ENCODE measurements around the gene GALNT18.

The GALNT18 gene

DNA sequence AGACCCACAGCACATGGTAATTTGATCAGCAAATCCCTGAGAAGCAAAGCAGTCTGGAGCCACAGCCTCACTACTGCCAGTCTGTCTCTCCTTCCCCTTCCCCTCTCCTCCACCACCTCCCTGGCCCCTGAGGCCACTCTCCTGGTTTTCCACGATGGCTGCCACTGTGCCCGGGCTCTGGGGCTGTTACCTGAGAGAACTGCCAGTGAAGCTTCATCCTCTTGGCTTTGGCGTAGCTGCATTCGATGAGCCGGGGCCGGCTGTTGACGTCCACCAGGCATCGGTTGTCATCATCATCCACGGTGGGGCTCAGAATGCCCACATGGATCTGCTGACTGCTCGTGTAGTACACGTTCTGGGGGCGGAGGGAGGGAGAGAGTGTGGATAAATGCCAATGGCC is 329.0 kb downstream of the GALNT18 start:
- no peak for DNase-seq

DNA sequence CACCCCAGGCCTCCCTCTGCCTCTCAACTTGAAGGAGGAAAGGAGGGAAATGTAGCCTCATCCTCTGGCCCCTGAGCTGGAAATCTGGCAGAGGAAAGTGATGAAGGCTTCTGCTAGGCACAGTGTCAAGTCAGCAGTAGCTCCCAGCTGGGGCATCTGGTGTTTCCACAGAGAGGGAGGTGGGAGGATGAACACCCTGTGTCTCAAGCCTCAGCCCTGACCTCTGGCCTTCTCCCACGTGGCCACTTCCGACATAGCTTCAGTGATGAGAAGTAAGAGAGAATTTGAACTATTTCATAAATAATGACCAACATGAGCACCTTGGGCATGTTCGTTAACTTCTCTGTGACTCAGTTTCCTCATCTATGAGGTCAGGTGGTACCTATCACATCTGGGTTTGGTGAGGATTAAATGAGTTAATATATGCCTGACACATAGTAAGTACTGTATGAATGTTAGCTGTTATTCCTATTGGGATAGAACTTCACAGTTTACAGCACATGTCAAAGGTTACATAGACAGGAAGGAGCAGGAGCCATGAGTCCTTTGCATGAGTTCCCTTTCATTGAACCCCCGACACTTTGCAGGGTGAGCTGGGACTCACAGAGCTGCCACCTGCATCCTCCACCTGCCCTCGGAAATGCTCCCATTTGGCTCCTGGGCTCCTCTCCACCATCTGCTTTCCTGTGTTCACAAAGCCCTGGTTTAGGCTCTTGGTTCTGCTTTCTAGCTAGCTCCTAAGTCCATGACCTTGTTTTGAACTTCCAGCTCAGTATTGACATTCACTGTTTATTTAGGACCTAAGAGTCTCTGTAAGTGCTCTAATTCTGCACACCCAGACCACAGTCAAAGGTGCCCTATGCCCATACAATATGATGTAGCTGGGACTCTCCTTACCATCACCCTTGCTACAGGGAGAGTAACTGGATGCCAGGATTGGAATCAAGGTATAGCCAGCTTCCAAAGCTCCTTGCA is 330.5 kb downstream of the GALNT18 start:
- no peak for DNase-seq

DNA sequence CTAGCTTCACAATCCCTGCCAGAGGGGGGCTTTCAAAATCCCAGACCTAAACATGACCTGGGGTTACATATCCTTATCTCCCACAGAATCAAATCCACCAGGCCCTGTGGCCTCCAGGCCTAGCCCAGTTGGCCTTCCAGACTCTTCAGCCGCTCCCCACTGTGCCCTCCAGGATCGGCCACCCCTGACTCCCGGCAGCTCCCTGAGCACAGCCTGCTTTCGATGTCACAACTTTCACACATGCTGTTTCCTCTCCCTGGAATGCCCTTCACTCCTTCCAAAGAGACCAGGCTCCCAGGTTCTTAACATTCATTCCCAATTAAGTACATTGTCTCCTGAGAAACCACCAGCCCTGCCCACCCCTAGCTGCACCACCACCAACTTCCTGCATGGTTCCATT is 331.5 kb downstream of the GALNT18 start:
- no peak for DNase-seq

DNA sequence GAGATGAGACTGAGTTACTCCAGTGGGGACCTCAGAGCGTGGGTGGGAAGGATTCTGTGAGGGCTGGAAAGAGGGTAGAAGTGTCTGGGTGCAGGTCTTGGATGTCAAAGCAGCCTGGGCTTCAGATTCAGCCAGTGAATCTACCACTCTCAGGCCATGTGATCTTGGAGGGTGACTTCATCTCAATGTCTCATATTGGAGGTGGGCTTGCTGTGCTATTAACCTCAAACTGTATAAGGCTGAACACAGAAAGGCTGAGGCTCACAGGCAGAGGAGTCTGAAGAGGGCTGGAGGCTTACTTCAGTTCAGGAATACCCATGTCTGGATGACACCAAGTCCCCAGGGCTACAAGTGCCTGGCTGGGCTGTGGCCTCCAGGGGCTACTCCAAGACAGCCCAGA is 332.1 kb downstream of the GALNT18 start:
- no peak for DNase-seq

DNA sequence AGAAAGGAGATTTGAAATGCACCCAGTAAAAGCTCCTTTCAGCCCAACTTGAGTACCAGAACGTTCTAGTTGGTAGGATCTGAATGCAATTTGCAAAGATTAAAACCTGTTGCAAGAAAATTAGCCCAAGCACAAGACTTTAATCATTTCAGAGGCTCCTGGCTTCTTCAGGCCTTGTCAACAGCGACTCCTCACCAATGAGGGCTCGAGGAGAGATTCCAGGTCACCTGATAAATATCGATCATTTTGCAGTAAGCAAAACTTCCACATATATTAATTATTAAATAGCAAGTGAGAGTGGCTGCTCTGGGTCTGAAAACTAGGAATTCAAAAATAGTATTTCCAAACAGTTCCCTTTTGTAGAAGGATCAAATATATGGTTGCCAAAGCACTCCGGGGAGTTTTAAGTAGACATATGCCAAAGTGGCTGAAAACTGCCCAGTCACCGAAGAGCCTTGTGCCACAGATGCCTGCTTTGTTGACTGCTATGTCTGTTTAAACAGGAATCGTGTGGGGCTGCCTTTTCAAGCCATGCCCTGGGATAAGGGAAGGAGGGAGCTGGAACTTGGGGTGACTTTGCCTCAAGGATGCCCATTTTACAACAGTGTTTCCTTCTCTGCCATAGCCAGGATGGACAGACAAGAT is 332.7 kb downstream of the GALNT18 start:
- DNase-seq, result no peak

DNA sequence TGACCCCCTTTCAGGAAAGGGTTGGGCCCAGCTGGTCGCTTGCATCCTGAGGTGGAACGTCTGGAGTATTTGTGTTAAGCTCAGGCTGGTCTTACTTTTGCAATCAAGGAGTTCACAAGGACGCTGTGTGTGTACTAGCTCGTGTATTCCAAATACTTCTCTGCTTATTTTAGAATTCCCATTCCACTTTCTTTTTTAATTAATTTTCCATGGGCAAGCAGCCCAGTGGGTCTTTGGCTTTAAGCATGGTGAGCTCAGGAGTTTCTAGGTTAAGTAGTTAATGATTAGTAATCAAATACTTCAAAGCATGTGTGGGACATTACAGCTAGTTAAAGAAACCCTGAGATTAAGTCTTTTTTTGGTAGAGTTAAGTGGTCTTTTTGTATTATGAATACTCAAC is 337.3 kb downstream of the GALNT18 start:
- DNase-seq, result no peak

DNA sequence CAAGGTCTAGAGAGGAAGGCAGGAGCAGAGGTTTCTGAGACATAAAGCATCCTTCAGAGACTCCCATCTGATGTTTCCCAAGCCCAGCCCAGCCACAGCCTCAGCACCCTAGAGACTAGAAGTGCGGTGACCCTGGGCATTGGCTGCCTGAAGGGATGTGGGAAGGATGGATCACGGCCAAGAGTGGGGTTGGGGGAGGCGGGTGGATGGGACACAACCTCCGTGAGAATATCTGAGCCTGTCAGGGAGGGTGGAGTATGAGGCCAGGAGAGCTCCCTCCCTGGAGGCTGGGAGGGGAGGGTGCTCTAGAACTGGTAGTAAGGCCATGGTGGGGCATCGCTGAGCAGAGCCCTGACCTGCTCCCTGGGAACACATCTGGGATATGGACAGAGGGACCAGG is 340.2 kb downstream of the GALNT18 start:
- no peak for DNase-seq

DNA sequence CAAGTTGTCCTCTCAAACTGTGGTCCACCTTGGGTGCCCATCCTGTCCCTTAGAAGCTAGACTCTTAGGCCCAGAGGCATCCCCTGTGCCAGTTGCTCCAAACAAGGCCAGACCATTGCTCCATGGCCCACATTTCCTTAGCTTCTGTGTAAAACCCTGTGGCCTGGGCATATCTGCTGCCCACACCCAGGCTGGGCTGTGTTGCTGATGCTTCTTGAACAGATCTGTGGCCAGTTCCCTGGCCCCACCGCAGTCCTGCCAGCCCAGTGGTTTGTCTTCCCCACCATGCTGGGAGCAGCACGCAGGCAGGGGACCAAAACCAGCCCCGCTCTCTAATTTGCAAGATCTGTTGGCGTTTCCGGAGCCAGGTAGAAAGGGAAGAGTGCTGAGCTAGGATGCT is 341.0 kb downstream of the GALNT18 start:
- no peak for DNase-seq

DNA sequence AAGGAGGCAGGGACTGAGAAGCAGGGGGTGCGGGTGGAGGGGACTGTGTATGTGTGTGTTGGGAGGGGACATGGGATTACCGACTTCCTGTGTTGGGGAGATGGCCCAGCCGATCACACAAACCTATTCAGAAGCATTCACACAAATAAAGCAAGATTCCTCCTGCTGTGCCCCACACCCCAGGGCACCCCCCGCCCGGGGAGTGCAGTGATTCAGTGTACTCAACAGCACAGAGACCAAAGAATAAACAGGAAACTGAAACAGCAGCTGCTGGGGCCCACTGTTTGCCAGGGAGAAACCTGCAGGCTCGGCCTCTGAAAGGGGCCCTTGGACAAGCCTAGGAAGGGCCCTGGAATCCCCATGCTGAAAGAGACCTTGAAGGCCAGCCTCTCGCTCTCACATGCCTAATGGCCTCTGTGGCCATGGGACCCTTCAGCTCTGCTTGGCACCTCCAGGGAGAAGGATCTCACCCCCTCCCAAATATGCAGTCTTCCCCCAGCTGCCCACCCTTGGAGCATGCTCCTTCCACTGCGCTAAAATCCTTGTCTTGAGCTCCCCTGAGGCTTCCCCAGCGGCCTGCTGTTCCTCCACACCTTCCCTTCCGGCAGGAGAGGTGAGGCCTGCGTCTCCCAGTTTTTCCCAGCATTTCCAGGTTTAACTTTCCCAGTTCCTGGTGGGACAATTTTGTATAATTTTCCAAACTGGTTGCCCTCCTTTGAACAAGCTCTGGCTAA is 341.7 kb downstream of the GALNT18 start:
- DNase-seq, result peak; percentile 56

DNA sequence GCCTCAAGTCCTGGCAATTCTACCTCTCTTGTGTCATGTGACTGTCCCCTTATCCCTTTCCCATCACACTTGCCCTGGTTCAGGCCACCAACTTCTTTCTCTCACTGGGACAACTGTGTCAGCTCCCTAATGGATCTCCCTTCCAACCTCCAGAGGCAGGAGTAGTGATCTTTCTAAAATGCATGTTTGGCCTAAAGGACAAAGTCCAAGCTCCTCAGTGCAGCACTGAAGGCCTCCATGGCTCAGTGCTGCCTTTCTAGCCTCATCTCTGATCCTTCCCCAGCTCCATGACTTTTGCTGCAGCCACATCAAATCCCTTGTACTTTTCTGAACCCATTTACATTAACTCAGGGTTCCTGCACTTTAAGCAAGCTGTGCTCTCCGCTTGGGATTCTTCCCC is 349.6 kb downstream of the GALNT18 start:
- DNase-seq, result no peak

DNA sequence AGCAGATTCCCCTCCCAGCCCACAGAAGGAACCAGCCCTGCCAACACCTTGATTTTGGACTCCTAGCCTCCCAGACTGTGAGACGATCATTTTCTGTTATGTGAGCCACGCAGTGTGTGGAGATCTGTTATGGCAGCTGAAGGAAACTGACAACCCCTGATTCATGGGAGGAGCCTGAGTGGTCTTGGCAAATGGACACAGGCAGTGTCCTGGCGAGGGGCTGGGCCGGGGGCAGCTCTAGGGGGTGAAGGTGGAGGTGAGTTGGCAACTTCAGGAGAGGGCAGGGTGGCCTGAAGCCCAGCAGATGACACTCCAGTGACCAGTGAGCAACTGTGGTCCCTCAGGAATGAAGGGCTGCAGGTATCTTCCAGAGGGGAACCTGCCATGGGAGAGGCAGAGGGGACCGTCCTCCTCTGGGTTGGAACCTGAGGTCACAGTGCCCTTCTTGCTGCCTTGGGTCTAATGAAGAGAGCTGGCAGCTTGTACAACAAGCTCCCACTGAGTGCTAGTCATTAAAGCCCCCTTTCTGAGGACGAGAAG is 351.5 kb downstream of the GALNT18 start:
- DNase-seq, result no peak

DNA sequence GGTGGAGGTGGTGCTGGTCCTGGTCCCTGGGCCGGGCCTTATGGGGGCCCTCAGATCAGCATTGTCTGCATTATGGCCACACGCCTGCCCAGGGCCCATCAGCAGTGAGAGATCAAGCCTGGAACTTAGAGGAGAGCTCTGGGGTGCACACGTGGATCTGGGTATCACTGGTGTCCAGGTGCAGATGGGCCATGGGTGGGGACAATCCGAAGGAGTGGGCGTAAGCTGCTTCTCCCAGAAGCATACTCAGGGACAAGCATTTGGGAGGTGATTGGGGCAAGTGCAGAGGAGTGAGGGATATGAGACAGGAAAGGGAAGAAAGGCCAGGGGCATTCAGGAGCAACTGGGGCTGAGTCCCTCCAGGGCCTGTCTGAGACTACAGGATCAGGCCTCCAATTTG is 353.1 kb downstream of the GALNT18 start:
- no peak for DNase-seq

DNA sequence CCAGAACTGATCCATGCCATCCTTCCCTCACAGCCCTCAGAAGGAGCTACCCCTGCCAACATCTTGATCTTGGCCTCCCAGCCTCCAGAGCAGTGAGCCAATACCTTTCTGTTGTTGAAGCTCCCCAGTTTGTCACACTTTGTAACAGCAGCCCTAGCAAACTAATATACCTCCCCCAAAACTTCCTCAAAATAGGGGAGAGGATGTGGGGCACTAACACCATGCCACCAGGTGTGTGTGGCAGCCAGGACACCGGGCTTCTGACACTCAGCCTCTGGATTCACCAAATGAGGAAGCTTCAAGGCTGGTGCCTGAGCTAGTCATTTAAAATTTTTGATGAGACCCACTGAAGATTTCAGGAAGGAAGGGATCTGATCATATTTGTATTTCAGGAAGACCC is 353.7 kb downstream of the GALNT18 start:
- no peak for DNase-seq

DNA sequence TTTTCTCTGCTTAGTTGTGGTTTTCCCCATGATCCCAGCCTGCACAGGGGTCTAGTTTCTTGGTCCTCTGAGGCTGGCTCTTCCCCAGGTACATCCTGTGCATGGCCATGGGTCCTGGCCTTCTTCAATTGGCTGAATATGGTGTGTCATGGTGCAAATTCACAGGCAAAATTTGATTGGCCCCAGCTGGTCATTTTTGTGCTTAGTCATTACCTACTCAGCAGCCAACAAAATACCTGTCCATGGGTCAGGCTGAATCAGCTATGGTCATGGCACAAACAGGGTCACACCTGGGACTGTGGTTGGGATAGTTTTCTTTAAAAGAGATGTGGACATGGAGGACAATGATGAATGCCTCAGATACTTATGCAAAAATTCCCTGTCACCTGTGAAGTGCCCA is 354.5 kb downstream of the GALNT18 start:
- DNase-seq, result no peak

DNA sequence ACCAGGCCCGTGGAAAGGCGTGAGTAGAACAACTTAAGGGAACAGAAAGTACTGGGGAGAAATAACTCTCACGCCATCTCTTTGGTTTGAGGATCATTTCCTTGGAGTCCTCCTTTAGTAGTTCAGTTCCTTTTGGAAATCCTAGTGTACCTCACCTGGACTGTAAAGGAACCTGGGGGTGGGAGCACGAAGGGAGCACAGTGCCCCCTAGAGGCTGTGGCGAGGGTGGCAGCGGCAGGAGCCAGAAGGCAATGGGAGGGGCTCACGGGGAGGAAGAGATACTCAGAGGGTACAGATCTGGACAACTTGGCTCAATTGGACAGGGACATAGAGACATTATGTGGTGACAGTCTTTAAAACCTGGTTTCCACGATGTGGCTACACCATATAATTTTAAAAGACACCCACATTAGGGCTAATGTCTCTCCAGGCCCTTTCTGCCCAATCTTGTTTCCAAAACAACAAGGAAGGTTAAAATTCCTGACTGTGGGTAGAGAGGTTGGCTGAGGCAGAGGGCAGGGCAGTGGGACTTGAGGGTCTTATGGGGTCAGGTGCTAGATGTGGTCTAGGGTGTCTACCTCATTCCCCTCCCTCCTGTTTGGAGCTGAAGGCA is 355.7 kb downstream of the GALNT18 start:
- peak; percentile 54 for DNase-seq

DNA sequence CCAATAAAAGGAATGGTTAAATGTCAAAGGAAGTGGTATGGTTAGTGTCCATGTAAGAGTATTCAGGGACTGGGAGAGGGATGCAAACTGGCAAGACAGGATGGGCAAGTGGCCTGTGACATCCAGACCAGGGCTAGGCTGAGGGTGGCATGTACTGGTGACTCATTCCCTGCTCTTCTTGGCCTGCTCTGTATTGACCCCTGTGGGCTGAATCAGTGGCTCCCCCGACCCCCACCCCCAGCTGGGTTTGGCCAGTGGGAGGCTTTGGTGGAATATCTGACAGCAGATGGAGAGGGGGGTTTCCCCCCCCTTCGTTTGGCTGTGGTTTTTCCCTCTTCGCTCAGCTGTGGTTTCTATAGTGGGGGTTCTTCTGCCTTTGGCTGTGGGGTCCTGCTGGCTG is 356.5 kb downstream of the GALNT18 start:
- DNase-seq, result no peak

DNA sequence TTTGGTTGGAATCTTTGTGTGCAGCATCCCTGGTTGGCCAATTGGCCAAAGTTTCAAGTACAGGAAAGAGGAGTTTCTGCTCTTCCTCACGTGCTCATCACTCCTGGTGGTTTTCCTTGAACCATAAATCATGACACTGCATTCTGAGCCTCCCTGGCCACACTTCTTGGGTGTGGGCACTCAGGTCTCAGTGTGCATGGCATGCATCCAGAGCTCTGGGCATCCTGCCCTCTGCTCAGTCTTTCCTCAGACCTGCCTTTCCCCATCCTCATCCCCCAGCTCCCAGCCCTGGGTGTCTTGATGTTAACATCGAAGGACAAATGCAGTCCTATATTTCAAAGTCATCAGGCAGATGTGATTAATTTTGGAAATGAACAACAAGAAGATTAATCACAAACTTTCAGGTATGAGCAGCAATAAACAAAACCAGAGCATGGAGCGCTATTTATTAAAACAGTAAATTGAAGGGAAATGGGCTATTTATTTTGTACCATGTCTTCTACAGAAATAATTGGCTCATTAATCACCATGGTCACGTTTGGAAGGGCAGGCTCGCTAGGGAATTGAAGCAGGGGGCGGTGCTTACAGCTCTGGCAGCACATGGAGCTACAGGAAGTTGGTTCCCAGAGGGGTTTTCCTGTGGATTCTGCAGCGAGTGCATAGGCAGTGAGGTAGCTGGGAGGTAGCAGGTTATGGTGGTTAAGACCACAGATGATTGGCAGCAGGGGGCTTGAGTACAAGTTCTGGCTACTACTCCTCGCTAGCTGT is 358.4 kb downstream of the GALNT18 start:
- peak; percentile 78 for DNase-seq

DNA sequence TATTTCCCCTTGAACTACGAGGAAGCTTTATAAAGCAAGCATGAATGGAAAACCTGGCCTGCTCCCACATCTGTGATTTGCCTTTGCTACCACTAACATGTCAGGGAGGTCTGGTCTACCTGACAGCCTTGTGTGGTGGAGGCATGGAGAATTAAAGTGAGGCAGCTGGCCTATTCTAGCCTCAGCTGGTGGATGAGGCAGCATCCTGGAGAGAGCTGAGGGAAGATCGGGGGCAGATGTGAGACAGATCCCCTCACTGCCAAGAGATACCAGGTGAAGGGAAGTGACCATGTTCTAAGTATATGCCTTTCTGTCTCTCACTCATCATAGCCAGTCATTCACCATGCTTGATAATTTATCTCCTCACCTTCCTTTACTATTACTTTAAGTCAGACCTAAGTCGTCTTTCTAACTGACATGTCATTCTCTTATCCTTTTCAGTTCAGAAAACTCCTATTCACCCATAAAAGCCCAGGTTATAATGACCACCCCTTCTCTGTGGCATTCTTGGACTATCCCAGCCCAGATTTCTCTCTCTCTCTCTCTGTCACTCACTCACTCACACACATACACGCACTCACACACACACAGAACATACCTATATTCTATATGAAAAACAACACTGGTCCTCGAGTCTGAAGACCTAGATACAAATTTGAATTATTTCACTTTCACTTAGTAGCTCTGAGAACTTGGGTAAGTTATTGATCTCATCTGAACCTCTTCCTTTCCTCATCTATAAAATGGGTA is 359.5 kb downstream of the GALNT18 start:
- DNase-seq, result no peak

DNA sequence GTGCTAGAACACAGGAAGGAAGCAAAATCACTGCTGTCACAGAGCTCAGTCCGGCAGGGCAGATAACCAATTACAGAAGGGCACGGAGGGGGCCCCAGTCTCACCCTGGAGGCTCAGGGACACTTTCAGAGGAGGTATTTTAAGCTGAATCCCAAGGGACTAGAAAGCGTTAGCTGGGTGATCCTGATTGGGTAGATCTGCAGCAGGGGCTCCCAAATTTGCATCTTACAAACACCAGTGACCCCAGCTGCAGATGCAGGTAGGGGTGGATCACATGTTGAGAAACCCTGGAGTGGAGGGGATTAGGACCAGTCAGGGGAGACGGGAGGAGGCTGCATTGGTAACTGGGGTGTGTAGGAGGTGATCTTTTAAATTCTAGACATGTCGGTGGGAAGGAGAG is 360.2 kb downstream of the GALNT18 start:
- peak; percentile 42 for DNase-seq

DNA sequence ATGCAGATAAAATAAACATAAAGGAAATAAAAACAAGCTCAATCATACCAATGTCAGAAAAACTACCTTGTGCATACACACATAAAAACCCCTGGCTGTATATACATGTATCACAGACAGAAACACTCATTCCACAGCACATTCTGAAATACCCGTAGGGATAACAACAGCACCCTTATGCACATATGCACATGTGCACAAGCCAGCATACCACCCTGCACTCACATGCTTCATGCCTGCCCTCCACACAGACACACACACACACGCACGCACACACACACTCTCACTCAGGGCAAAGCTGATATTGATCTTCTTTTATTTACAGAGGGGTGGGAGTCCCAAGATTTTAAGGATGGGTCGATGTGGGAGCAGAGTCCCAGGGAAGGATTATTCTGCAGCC is 360.9 kb downstream of the GALNT18 start:
- DNase-seq, result no peak

DNA sequence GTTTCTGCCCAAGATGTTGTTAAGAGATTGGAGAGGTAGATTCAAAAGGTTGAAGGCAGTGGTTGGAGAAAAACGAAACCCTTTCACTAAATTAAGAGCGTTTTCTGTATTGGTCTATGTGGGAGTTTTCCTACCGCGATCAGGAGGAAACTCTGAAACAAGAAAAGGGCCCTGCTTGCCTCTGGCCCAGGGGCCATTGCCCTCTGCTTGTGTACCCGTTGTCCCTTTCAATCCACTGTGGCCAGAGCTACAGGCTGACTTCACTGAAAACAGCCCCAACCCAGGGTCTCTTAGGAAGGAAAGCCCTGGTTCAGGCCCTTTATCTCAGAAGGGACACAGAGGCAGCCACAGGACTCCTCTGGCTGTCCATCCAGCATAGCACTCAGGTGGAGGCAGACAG is 367.8 kb downstream of the GALNT18 start:
- DNase-seq, result no peak
